SW480 (cell line): ENCODE data around the gene XRN2.
"Not testable (repeated sequence)": the region's sequence is repeated elsewhere in the genome, so short reads cannot be mapped to it uniquely, and the experiment has no call there.

Experiments used
- DNase-seq: peaks from one replicate; pipeline ENCODE4 v3.0.0-alpha.2; 2016; ENCODE audit warnings: low spot score

XRN2 gene

DNA sequence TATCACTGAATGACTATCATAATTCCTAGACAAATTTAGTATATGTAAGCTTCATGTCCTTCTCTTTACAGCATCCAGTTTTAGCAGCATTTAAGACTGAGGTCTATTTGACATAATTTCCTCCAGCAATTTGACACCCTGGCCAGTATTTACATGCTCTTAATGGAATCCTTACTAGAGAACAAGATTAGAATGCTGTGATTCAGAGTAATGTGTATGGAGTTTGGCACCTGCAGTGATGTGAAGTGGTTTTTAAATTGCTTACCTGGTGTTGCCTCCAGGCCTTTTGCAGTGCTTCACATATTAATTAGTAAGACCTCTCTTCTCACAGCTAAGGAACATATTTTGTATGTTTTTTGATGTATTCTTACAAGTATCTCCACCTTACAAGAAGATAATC is 84.4 kb downstream of the XRN2 start:
- DNase-seq, result no peak

DNA sequence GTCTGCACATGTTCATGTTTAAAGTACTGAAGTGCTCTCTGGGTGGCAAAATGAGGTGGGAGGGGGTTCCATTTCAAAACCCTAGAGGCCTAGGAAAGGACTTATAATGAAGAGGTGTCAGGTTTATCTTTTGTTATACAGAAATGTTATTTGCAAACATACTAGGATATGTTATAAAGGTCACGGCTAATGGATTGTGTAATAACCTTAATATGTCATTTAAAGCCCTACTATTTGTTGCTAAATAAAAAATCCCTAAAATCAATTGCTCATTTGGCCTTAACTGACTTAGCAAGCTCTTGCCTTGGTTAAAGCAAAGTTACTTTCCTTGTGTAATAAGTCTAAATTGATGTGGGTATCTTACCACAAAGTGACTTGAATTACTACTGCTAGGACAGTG is 85.4 kb downstream of the XRN2 start:
- DNase-seq, result no peak

DNA sequence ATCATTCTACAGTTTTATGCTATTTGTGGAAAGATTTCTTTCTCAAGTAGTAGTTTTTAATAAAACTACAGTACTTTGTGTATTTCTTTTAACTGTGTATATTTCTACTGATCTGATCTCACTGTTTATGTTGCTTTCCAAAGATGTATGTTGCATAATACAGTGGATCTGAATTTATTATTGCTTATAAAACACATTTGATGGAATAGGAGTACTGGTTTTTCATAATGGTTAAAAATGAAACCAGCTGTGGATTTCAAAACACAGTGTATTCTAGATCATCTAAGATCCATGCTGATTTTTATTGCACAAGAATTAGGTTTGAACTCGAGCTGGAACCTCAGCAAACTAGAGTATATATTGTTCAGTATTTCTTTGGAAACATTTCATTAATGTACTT is 86.2 kb downstream of the XRN2 start:
- no peak for DNase-seq

DNA sequence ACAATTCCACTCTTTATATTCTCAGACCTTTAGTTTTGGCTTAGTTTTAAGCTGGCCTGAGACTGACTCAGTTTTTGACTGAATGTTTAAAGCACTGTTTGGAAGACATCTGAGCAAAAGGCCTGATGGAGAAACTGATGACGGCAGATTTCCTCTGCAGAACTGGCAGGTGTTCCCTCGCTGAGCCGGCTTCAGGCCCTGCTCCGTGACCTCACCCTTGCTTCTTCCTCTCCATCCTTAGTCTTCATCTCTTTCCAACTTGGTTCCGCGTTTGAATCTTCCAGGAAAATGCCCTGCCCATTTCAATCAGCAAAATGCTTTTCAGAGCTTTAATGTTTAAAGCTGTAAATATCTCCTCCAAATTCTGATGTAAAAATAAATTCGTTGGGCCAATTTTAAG is 87.6 kb downstream of the XRN2 start:
- no peak for DNase-seq

DNA sequence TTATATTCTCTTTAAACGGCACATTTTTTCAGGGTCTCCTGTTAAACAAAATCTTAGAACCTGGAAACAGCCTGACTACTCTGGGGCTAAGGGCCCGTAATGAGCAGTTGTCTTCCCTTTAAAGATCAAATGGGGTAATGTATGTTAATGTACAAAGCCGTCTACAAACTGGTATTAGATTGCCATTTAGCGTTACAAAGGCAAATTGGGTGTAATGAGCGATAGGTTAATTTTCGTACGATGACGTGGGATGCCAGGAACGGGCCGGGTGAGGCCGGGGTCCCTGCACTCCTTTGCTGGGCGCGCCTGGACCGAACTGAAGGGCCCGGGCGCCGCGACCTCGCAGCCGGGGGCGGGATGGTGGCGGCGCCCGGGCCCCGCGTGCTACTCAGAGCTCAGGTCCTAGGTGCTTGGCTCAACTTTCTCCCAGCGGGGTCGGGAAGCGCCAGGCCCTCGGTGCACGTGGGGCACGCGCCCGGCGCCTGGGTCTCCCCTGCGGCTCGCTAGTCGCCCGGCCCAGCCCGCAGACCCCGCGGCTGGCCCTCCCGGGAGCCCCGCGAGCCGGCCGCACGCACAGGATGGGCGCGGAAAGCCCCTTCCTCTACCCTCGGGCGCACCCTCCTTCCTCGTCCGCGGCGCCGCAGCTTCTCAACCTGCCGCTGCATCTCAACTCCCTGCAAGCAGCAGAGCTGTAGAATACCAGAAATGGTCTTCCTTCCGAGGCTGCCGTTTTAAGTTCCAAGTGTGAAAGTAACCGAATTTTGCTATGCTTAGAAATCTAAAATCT is 88.2 kb downstream of the XRN2 start:
- no peak for DNase-seq

DNA sequence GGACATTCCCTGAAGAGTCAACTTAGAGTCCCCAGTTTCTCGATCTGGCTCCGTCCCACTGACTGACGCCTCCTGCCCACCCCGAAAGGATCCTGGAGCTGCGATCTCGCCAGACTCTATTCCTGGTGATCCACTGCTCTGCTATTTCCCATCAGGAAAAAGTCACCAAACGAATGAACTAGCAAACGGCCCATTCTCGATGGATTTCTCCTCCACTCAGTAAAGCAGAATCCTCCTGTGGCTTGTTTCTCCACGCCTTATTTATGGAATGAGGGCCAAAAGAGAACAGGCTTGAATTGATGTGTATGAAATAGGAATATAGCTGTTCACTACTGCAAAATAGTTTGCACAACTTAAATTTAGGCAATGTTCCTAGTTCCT is 88.8 kb downstream of the XRN2 start:
- DNase-seq, result no peak

DNA sequence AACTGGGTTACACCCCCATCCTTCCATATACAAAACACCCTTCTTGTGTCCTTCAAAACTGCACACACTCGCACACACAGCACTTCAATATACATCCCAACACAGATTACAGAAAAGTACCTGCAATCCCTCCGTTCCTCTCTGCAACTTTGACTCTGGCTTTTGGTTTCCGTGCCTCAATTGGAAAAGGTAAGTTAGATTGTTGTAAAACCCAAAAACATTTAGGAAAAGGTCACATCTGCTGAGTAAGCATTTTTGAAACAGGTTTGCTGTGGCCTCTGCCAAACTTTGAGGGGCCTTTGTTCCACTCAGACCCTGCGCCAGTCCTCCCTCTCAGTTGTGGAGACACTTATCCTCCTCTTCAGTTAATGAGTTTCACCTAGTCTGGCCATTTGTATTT is 90.0 kb downstream of the XRN2 start:
- DNase-seq, result no peak

DNA sequence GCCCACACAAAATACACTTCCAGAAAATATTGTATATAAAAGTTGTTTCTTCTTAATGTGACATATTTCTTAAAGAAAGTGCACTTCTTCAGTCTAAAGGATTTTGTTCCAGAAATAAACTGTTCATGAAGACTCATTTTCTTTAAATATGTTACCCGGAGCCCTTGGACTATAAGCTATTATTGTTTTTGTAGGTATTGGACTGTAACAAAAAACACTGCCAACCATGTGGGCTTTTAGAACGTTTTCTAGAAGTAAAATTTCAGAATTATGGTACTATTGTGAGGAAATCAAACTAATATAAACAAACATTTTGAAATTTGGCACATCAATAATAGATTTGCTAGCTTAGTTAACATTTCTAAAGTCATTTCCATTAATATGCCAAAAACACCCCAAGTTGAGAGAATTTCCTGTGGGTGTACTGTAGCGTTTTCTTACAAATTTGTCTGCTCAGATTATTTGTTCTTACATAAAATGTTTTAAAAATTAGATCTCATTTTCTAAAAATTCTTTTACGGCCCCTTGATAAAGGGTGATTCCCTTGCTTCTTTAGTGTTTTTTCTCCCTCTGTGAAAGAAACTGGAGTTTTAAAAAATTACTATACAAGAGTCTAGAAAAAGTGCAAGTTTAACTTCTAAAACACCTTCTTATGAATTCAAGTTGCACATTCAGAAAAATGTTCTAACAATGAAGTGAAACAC is 90.8 kb downstream of the XRN2 start:
- DNase-seq, result no peak

DNA sequence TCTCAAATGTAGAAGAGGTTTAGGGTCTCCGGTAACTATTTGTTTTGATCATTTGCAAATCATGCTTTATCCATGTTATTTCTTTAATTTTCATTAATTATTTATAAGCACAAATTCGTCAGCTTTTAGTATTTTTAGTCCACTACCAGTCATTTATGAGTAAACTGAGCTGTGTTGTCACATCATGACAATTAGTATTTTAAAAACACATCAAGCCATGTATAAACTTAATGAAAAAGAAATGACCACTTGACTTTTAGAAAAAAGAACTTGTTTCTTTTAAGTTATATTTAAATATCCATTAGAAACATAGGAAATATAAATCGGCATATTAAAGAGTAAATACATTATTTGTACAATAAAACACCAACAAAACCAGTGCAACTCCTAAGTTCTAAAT is 91.4 kb downstream of the XRN2 start:
- no peak for DNase-seq

DNA sequence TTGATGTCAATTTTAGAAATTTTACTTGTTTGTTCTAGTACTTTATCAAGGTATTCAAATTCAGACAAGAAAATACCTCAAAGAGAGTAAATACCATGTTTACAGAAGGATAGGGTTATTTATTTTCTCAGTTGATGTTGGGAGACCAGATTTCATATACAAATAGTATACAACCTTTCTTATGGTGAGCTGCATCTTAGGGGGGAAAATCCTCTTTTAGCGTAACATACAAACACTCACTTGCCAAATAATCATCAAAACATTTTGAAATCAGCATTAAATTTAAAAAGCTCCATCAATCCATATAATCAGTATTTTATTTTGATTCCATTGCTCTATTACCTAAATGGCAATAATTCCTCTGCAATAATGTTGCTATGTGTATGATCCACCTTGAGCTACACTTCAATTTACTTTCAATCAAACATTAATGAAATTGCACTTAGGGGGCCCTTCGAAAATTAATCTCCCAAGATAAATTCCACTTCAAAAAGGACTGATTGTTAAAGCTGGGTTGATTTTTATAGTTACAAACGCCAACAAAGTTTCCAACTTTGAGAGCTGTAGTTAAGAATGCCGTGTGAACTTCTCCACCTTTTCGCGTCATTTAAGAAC is 92.0 kb downstream of the XRN2 start:
- DNase-seq, result no peak

DNA sequence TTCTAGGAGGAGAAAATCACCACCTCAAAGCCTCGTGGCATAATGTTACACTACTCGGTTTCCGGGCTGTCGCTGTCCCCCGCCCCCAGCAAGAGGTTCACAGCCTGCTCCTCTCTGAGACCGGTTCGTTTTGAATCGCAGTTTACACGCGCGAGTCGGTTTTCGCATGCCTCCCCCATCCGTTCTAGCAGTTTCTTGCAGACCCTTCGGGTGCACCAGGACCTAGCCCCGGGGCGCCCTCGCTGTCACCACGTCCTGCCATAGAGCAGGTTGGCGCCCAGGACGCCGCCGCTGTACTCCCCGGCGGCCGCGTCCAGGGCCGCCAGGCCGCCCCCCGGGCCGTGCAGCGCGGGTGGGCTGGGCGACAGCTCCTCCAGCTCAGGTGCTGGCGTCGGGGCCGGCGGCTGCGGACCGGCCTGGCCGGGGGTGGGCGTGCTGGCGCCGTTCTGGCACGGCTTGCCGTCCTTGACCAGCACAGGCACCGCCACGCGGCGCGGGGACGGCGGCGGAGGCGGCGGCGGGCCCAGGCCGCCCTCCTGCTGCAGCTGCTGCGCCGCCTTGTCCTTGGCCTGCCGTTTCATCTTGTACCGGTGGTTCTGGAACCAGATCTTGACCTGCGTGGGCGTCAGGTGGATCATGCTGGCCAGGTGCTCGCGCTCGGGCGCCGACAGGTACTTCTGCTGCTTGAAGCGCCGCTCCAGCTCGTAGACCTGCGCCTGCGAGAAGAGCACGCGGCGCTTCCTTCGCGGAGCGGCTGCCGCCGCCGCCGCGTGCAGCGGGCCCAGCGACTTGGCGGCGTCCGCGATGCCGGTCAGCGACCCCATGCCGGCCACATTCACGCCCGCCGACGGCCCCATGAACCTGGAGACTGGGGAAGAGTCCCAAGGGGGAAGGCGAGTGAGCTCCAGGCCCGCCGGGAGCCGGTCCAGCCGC is 92.8 kb downstream of the XRN2 start:
- no peak for DNase-seq

DNA sequence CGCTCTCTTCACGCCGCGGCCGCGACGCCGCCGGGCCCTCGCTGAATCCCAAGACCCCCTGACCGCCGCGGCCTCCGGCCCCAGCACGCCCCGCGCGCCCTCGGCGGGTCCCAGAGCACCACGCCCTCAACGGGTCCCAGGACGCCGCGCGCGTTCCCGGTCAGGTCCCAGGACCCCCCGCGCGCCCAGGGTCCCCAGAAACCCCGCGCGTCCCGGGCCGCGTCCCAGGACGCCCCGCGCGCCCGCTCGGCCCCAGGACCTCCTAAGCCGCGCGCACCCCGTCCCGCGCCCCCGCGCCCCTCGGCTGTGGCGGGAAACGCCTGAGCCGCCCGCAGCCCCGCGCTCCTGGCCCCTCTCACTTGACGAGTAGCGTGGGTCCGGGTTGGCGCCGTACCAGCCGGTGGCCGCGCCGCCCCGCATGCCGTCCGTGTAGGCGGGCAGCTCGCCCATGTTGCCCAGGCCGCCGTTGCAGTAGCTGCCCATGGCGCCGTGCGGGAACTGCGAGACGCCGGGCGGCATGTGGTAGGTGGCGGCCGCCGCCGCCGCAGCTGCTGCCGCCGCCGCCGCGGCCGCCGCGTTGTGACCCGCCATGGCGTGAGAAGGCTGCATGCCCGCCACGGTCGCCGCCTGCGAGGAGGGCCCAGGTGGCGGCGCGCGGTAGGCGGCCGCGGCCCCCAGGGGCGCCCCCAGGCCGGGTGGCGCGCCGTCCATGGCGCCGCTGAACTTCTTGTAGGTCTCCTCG is 93.6 kb downstream of the XRN2 start:
- DNase-seq, result no peak

DNA sequence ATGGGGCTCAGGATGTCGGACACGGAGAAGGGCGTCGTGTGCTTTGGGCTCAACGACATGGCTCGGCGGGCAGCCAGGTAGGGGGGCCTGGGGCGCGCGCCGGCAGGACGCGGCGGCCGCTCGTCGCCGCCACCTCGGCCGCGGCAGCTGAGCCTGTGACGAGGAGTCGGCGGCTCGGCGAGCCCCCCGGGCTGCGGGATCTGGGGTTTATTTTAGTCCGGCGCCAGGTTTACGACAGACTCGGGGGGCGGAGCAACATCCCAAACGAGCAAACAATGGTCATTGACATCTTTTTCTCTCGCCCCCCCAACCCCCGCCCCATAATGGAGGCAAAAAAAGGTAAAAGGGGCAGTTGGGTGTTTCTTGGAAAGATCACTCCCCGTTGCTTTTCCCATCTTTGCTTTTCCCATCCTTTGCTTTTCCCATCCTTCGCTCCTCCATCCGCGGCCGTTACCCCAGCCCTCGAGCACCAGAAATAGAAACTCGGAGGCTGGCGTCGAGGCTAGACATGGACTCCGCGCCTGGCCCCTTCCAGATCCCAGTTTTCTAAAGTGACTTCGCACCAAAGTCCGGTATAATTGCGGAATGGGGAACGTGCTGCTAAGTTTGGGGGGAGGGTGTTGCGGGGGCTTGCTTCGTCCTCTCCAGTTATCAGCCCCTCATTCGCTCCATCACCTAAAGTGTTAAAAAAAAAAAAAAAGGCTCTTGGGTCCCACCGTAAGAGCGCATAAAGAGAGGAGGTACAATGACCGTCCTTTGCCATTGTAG is 94.4 kb downstream of the XRN2 start, which contains the start of gene NKX2-4:
Gene NKX2-4 (minus strand): TSS at position 186 of the 768 bp plus-strand sequence. CDS start 127 bp downstream, at position 59.
- no peak for DNase-seq

DNA sequence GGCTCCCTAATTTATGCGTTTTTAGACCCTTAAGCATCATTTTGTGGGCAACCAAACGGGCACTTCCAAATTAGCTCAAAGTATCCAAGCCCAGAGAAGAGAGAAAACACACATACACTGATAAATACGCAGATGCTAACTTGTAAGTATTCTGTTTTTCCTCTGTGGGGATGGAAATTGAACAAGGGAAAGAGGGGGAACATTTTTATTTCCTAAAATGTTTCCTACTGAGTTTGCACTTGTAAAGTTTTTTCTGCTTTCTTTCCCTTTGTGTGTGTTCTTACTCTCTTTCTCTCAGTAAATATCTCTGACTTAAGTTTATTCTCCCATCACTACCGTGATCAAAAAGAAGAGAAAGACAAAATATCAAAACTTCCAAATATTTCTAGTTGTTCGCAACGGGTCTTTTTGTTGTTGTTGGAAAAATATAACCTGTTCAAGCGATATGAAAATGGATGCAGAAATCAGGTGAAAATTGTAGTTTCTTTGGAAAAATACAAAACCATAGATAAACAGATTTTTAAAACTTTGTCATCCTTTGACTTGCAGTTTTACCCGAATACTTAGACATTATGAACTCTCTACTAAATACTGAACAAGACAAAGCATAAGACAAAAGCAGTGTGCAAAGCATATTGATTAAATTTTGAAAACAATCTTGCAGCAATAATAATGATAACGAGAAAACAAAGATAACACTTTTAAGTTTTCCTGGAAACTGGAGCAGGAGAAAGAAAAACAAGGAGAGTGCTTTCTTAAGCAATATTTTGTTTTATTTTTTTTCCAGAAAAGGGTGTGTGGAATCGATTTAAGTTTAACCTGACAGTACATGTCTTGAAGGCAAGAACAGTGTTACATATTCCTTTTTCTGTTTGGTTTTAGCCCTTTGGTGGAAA is 95.2 kb downstream of the XRN2 start:
- DNase-seq, result no peak

DNA sequence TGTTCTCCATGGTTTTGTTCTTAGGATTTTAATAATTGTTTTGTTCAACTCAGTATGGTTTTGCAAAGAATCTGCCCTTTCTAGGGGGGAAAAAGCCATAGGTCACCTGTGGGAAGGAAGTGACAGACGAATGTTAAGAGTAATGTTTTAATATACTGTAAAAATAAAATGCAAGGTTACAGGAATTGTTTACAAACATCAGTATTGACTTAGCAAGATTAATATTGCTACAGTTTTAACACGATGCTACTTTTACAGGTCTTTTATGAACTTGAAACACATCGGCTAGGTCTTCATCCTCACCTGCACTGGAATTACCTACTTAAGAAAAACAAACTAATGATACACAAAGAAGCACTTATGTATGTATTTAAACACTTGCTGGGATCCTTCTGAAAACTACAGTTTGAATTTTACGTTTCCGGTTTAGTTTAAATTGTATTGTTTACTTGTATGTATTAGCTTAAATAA is 95.9 kb downstream of the XRN2 start:
- DNase-seq, result no peak

DNA sequence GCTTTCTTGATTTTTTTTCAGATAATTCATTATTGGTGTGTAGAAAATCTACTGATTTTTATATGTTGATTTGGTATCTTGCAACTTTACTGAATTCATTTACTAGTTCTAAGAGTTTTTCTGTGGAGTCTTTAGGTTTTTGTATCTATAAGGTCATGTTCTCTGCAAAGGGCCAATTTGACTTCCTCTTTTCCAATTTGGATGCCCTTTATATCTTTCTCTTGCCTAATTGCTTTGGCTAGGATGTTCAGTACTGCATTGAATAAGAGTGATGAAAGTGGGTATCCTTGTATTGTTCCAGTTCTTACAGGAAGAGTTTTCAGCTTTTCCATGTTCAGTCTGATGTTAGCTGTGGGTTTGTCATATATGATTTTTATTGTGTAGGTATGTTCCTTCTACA is 108.6 kb downstream of the XRN2 start:
- DNase-seq, result no peak

DNA sequence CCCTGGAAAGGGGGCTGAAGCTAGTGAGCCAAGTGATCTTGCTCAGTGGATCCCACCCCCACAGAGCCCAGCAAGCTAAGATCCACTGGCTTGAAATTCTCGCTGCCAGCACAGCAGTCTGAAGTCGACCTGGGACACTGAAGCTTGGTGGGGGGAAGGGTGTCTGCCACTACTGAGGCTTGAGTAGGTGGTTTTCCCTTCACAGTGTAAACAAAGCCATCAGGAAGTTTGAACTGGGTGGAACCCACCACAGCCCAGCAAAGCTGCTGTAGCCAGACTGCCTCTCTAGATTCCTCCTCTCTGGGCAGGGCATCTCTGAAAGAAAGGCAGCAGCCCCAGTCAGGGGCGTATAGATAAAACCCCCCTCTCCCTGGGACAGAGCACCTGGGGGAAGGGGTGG is 110.9 kb downstream of the XRN2 start:
- not testable (repeated sequence) for DNase-seq

DNA sequence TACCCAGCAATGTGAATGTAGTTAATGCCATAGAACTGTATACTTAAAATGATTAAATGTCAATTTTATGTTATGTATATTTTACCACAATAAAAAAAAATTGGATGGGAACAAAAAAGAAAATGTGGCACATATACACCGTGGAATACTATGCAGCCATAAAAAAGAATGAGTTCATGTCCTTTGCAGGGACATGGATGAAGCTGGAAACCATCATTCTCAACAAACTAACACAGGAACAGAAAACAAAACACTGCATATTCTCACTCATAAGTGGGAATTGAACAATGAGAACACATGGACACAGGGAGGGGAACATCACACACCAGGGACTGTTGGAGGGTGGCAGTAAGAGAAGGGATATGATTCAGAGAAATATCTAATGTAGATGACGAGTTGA is 116.0 kb downstream of the XRN2 start:
- not testable (repeated sequence) for DNase-seq

DNA sequence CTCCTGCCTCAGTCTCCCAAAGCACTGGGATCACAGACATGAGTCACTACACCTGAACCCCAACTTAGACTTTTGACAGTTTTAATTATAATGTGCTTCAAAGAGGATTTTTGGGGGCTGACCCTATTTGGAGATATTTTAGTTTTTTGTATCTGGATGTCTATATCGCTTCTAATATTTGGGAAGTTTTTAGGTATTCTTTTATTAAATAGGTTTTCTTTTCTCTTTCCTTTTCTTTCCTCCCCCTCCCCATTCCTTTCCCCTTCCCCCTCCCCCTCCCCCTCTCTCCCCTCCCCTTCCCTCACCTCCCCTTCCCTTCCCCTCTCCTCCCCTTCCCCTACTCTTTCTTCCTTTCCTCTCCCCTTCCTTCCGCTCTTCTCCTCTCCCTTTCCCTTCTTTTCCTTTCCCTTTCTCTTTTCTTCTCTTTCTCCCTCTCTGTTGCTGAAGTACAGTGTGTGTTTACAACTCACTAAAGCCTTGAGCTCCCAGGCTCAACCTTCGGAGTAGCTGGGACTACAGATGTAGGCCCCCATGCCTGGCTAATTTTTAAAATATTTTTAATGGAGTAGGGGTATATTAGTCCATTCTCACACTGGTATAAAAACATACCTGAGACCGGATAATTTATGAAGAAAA is 118.6 kb downstream of the XRN2 start:
- no peak for DNase-seq
